Left lung (tissue), 14 donors: ENCODE results near the gene IFNB1. TPM values are rescaled to one million over a fixed set of nuclear protein-coding genes. Genes with fewer than 3 reads are reported as not detected.

Experiments used
- ATAC-seq: fragments of 200-7000 bp; cut with Tn5 transposase; one replicate; pipeline ENCODE4 v1.9.1; 2020; ENCODE audit warnings: moderate library complexity
- DNase-seq, 4 donors: peaks; one replicate each; pipeline ENCODE4 v3.0.0-alpha.2; 2013 to 2020
- H3K27ac ChIP-seq, 2 donors: fragments of 200-600 bp; sonication (generic) in 1 of 2; one replicate each; pipeline versions ENCODE4 v1.5.0 to v1.8.0; 2020 to 2021
- H3K27me3 ChIP-seq, 2 donors: fragments of 200-600 bp; sonication (generic) in 1 of 2; one replicate each; pipeline versions ENCODE4 v1.5.0 to v1.8.0; 2020 to 2021
- H3K36me3 ChIP-seq, 2 donors: fragments of 200-600 bp; sonication (generic) in 1 of 2; one replicate each; pipeline versions ENCODE4 v1.5.0 to v1.8.0; 2020 to 2021
- H3K4me1 ChIP-seq, 2 donors: fragments of 200-600 bp; one replicate each; pipeline ENCODE4 v1.8.0; 2021
- H3K4me3 ChIP-seq, 2 donors: fragments of 200-600 bp; sonication (generic) in 1 of 2; one replicate each; pipeline versions ENCODE4 v1.5.0 to v1.8.0; 2020 to 2021; ENCODE audit warnings: mild to moderate bottlenecking in 1 of 2
- H3K9me3 ChIP-seq, 2 donors: fragments of 200-600 bp; sonication (generic) in 1 of 2; one replicate each; pipeline versions ENCODE4 v1.5.0 to v1.8.0; 2020 to 2021
- intact Hi-C, 2 donors: fragments of 100-400 bp; cut with DNase I; formaldehyde crosslinking; loops; one replicate each; pipeline versions ENCODE4 v1.11.2 to v1.14.2; 2022
- long read RNA-seq, 12 donors: library from polyadenylated mRNA in 2 of 12; unstranded in 2 of 12; transcript quantifications; one replicate each; pipeline ENCODE4 v2.0.0 and lab custom pipeline, GENCODE V29; 2019 to 2026
- polyA plus RNA-seq, 6 donors: library from polyadenylated mRNA; unstranded; fragments of 120-200 nt; gene quantifications; one replicate each; pipeline ENCODE4 v1.2.1, GENCODE V29; 2013; ENCODE audit not compliant: insufficient read length in 6 of 6
- total RNA-seq, 2 donors: library from RNA; stranded (reverse); fragmentation: NEBNext Ultra II Directional; extraction: Animal tissue kit (Norgen Biotek cat#: 25700); gene quantifications; one replicate each; pipeline ENCODE4 v1.2.1, GENCODE V29; 2021
- TF ChIP-seq, protein P1 (sequence below), 2 donors: fragments of 200-600 bp; sonication (generic) in 1 of 2; IDR thresholded peaks; one replicate each; pipeline versions ENCODE4 v1.5.0 to v1.8.0; 2021; ENCODE audit warnings: antibody characterized with exemption in 2 of 2
- donor health status: DM: no; HTN: yes; CAD: no.
- donor health status: DM: no; HTN: no; CAD: no.

Gene IFNB1
- total RNA-seq (not detected), polyA plus RNA-seq (not detected)
- long read RNA-seq, donor 1: 0 reads
- long read RNA-seq, donor 2: 0 reads
- long read RNA-seq, donor 3: 0 reads
- long read RNA-seq, donor 4: 0 reads
- long read RNA-seq, donor 5: 0 reads
- long read RNA-seq, donor 6: 0 reads
- long read RNA-seq, donor 7: 0 reads
- long read RNA-seq, donor 8: 0 reads
- long read RNA-seq, donor 9: 0 reads
- long read RNA-seq, donor 10: 0 reads
- long read RNA-seq, donor 11: 0 reads
- long read RNA-seq, donor 12: 0 reads

DNA sequence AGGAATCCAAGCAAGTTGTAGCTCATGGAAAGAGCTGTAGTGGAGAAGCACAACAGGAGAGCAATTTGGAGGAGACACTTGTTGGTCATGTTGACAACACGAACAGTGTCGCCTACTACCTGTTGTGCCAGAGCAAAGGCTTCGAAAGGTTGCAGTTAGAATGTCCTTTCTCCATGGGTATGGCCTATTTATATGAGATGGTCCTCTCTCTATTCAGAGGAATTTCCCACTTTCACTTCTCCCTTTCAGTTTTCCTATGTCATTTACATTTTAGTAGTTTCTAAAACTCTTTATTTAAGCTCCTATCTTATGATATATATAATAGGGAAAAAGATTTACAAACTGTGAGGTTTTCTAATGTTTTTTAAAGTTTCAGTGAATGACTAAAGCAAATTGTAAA, at the start of gene IFNB1:
Gene IFNB1 (minus strand): TSS at position 162 of the 400 bp plus-strand sequence. CDS start 73 bp downstream, at position 89.
- no peak for DNase-seq
- TF ChIP-seq, protein P1, sequence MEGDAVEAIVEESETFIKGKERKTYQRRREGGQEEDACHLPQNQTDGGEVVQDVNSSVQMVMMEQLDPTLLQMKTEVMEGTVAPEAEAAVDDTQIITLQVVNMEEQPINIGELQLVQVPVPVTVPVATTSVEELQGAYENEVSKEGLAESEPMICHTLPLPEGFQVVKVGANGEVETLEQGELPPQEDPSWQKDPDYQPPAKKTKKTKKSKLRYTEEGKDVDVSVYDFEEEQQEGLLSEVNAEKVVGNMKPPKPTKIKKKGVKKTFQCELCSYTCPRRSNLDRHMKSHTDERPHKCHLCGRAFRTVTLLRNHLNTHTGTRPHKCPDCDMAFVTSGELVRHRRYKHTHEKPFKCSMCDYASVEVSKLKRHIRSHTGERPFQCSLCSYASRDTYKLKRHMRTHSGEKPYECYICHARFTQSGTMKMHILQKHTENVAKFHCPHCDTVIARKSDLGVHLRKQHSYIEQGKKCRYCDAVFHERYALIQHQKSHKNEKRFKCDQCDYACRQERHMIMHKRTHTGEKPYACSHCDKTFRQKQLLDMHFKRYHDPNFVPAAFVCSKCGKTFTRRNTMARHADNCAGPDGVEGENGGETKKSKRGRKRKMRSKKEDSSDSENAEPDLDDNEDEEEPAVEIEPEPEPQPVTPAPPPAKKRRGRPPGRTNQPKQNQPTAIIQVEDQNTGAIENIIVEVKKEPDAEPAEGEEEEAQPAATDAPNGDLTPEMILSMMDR (IDR thresholded peaks at IDR 0.05): no peak

DNA sequence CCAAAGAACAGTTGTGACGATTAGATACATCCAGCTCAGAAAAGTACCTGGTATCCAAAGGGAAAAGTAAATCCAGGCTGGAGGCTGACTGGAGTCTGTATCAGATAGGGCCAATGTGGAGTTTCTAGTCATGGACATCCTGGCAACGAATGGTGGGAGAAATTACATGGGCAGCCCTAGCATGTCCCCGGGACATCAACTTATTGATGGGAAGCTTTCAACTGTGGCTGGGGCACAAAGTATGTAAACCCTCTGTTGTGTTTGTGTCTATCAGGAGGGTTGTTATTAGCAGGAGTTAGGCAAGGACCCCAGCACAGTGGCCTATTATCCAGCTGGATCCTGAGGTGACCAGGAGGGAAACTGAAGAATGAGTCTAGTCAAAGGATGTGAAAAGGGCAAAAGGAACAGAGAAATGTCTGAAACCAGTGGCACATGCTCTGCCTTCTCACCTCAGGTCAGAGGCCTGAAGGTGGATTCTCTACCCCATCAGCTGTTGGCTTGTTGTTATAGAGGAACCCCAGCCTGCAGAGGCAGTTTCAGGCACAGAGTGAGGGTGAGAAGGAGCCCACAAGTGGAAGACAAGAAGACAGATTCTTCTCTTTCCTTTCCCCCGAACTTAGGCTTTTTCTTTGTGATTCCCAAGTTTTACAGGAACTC, 44.0 kb upstream of the IFNB1 start:
- H3K36me3 ChIP-seq: no peaks in the 10 kb centered on the region
- DNase-seq (no peak), ATAC-seq (no peak)
- TF ChIP-seq, protein P1 (IDR thresholded peaks at IDR 0.05): no peak
- no peak overlapping the region for H3K27ac ChIP-seq
- no peaks in the 10 kb centered on the region for H3K9me3 ChIP-seq
- no peaks in the 10 kb centered on the region for H3K27me3 ChIP-seq
- intact Hi-C loops: no loop called here
- no peak overlapping the region for H3K4me3 ChIP-seq
- peaks cover 0 to 12% of the 10 kb centered on the region in 2 donors for H3K4me1 ChIP-seq

More for the DNA sequence above, at the start of gene IFNB1:
- H3K4me1 ChIP-seq: peaks cover 0 to 7% of the 10 kb centered on the region in 2 donors
- no peaks in the 10 kb centered on the region for H3K27me3 ChIP-seq
- ATAC-seq: no peak
- H3K9me3 ChIP-seq: no peaks in the 10 kb centered on the region
- H3K4me3 ChIP-seq: no peak within 1 kb of the TSS
- no peak within 1 kb of the TSS for H3K27ac ChIP-seq
- H3K36me3 ChIP-seq: no peaks in the 10 kb centered on the region
- intact Hi-C loops: no loop called here

DNA sequence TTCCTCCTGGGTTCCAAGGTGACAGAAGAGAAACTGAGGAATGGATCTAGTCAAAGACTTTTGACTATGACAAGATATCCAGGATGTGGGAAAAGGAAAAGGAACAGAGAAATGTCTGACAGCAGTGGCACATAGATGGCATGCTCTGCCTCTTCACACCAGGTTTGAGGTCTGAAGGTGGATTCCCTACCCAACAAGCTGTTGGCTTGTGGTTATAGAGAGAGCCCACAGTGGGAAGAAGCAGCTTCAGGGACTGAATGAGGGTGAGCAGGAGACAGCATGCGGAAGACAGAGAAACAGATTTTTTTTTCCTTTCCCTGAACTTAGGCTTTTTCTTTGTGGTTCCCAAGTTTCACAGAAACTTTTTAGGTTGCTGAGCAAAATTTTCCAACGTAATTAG, 43.3 kb upstream of the IFNB1 start:
- TF ChIP-seq, protein P1 (IDR thresholded peaks at IDR 0.05): no peak
- peaks cover 0 to 12% of the 10 kb centered on the region in 2 donors for H3K4me1 ChIP-seq
- no peaks in the 10 kb centered on the region for H3K36me3 ChIP-seq
- no peak overlapping the region for H3K27ac ChIP-seq
- intact Hi-C loops: no loop called here
- ATAC-seq: no peak
- no peak for DNase-seq
- no peak overlapping the region for H3K4me3 ChIP-seq
- H3K9me3 ChIP-seq: no peaks in the 10 kb centered on the region
- no peaks in the 10 kb centered on the region for H3K27me3 ChIP-seq

DNA sequence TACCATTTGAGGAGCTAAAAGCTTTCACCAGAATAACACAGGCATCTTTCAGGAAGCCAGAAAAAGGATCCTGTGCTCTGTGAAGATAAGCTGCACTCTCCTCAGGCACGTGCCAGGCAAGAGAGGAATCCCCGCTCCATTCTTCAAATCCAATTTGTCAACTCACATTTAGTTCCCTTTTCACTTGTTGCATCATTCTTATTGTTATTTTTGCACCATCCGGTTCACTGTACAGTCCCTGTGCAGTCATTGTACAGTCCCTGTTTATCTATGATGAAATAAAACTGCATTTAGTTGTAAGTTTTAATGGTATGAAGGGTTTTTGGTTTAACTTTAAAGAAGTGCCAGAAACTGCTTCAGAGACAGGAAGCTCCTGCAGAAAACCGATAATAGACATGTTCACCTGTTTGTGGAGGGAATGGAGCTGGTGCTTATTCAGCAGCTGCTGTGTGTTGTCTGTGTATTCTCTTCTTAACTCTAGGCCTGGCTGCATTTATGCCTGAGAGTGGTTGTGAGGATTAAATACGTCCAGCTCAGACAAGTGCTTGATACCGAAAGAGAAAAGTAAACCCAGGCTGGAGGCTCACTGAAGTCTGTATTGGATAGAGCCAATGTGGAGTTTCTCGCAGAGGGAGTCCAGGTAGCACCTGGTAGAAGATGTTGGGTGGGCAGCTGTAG, 41.5 kb upstream of the IFNB1 start:
- H3K27me3 ChIP-seq: no peaks in the 10 kb centered on the region
- H3K27ac ChIP-seq: no peak overlapping the region
- ATAC-seq (peak; percentile 37), DNase-seq (peak in 1 of 4 donors; percentile 39)
- H3K4me1 ChIP-seq: peaks cover 0 to 12% of the 10 kb centered on the region in 2 donors
- no peaks in the 10 kb centered on the region for H3K36me3 ChIP-seq
- H3K9me3 ChIP-seq: no peaks in the 10 kb centered on the region
- intact Hi-C loops: loop anchor here in 1 of 2 donors (10.0 kb wide), 1 partner anchor 1194 kb away; no protein-coding TSS in a partner anchor
- H3K4me3 ChIP-seq: no peak overlapping the region
- TF ChIP-seq, protein P1 (IDR thresholded peaks at IDR 0.05): no peak

DNA sequence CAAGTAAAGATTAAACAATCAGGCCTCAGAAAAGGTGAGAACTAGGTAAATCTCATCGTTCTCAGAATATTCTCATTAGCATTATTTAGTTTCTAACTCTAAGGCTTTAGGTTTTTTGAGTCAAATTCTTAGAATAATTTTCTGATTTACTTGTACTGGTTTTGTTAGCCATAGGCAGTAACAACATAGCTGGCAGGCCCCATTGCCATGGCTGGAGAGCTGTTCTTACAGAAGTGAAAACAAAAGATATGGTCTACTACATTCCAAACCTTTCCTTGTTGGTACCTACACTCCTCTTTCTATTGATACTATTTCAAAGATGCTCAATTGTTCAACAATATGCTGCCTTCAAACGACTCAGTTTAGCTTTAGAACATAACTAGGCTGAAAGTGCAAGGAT, 36.6 kb upstream of the IFNB1 start:
- intact Hi-C loops: loop anchor here in 1 of 2 donors (10.0 kb wide), 1 partner anchor 1190 kb away; no protein-coding TSS in a partner anchor

More for the DNA sequence above, 36.6 kb upstream of the IFNB1 start:
- Histone ChIP-seq H3K9me3 (no peaks in the 10 kb centered on the region), H3K4me1 (peaks cover 0 to 5% of the 10 kb centered on the region in 2 donors), H3K4me3 (no peak overlapping the region), H3K27me3 (no peaks in the 10 kb centered on the region), H3K36me3 (no peaks in the 10 kb centered on the region), H3K27ac (no peak overlapping the region)
- TF ChIP-seq, protein P1 (IDR thresholded peaks at IDR 0.05): no peak
- DNase-seq (no peak), ATAC-seq (no peak)
